ENCODE measurements around the gene EYA4.

Gene EYA4

GRCh38 chr6:133340557-133340956 lies 99.4 kb downstream of the EYA4 start:
- DNase-seq (ENCODE audit: low read depth) = no peak
- H3K4me3 ChIP-seq (ENCODE audit: low read depth, low read length) = no peak overlapping the region
- TF ChIP-seq CTCF (IDR thresholded peaks at IDR 0.05; ENCODE audit: low read depth, low read length, missing control alignments) = no peak

GRCh38 chr6:133341607-133342158 lies 100.5 kb downstream of the EYA4 start:
- DNase-seq (ENCODE audit: low read depth) = no peak
- H3K4me3 ChIP-seq (ENCODE audit: low read depth, low read length) = no peak overlapping the region
- no peak for TF ChIP-seq CTCF (IDR thresholded peaks at IDR 0.05; ENCODE audit: low read depth, low read length, missing control alignments)

- DNase-seq (ENCODE audit: low read depth) = no peak
- TF ChIP-seq CTCF (IDR thresholded peaks at IDR 0.05; ENCODE audit: low read depth, low read length, missing control alignments) = no peak
- H3K4me3 ChIP-seq (ENCODE audit: low read depth, low read length) = no peak overlapping the region
Measured at GRCh38 chr6:133343220-133343619, 102.1 kb downstream of the EYA4 start.

- no peak for DNase-seq (ENCODE audit: low read depth)
- H3K4me3 ChIP-seq (ENCODE audit: low read depth, low read length) = no peak overlapping the region
- TF ChIP-seq CTCF (IDR thresholded peaks at IDR 0.05; ENCODE audit: low read depth, low read length, missing control alignments) = no peak
Measured at GRCh38 chr6:133348846-133349245, 107.7 kb downstream of the EYA4 start.

- H3K4me3 ChIP-seq (ENCODE audit: low read depth, low read length) = no peak overlapping the region
- TF ChIP-seq CTCF (IDR thresholded peaks at IDR 0.05; ENCODE audit: low read depth, low read length, missing control alignments) = no peak
- no peak for DNase-seq (ENCODE audit: low read depth)
Measured at GRCh38 chr6:133350928-133351327, 109.8 kb downstream of the EYA4 start.

GRCh38 chr6:133352046-133352445 lies 110.9 kb downstream of the EYA4 start:
- DNase-seq (ENCODE audit: low read depth) = no peak
- H3K4me3 ChIP-seq (ENCODE audit: low read depth, low read length) = no peak overlapping the region
- TF ChIP-seq CTCF (IDR thresholded peaks at IDR 0.05; ENCODE audit: low read depth, low read length, missing control alignments) = no peak

- TF ChIP-seq CTCF (IDR thresholded peaks at IDR 0.05; ENCODE audit: low read depth, low read length, missing control alignments) = no peak
- H3K4me3 ChIP-seq (ENCODE audit: low read depth, low read length) = no peak overlapping the region
- no peak for DNase-seq (ENCODE audit: low read depth)
Measured at GRCh38 chr6:133353061-133353460, 111.9 kb downstream of the EYA4 start.

Measured in GM12864 (cell line).